Measurements from ENCODE around the gene DNAH11. TPM values are rescaled to one million over a fixed set of nuclear protein-coding genes. Genes with fewer than 3 reads are reported as not detected.

DNAH11 gene
- total and polyA plus RNA-seq, 2 of the 8 experiments (the other 6 are each of a cell fraction or from before 2014, with no cell fraction given), result 1.8 to 4.9 TPM

GRCh38 chr7:21947946-21948345 is 405.1 kb downstream of the DNAH11 start:
- Histone ChIP-seq H2BK12ac (ENCODE audit: low read depth, low read length) (no peak overlapping the region), H3K18ac (ENCODE audit: extremely low read depth, low read length) (no peak overlapping the region), H3K4ac (replicated peaks; ENCODE audit: insufficient read length, low read depth, low read length) (no peak overlapping the region), H3K4me2 (ENCODE audit: insufficient read depth in 1 of 2, low read depth in 2 of 2, low read length in 2 of 2) (no peak overlapping the region), H3K9me3 (ENCODE audit: insufficient read depth in 2 of 2, low read depth in 1 of 2, low read length in 1 of 2) (no peaks in the 10 kb centered on the region), H3K36me3 (ENCODE audit: control insufficient read depth in 2 of 4, insufficient read depth in 4 of 4, low read length in 3 of 4) (peaks cover 0 to 5% (median 0%) of the 10 kb centered on the region in 4 experiments; a peak in 1 of 8 replicates), H3K14ac (ENCODE audit: insufficient read length) (no peak overlapping the region), H3K56ac (replicated peaks; ENCODE audit: insufficient read length, low read depth, low read length) (no peak overlapping the region), H3K27me3 (replicated peaks in 1 of 4; ENCODE audit: control insufficient read depth in 3 of 4, extremely low read depth in 1 of 4, insufficient read depth in 3 of 4, low read length in 3 of 4) (no peaks in the 10 kb centered on the region), H2BK5ac (ENCODE audit: low read depth, low read length) (no peak overlapping the region), H3K23ac (ENCODE audit: insufficient read length) (no peak overlapping the region), H3K23me2 (ENCODE audit: low read depth, low read length) (peaks cover 4% of the 10 kb centered on the region; the same call in 1 of the 2 replicates), H2AFZ (ENCODE audit: low read length) (no peak overlapping the region), H3K4me1 (replicated peaks in 1 of 4; ENCODE audit: control insufficient read depth in 3 of 4, insufficient read depth in 4 of 4, low read length in 3 of 4) (peaks cover 1 to 10% (median 8%) of the 10 kb centered on the region in 4 experiments; a peak in 5 of 7 replicates), H3K4me3 (ENCODE audit: extremely low read depth in 1 of 4, insufficient read depth in 2 of 4, low read depth in 3 of 4, low read length in 4 of 4) (no peak overlapping the region), H4K20me1 (replicated peaks in 1 of 2; ENCODE audit: control insufficient read depth in 1 of 2, insufficient read depth in 2 of 2, low read length in 2 of 2) (peaks cover 5 to 6% of the 10 kb centered on the region in 2 experiments), H2BK20ac (ENCODE audit: low read length) (no peak overlapping the region), H4K5ac (ENCODE audit: insufficient read length, low read depth, low read length) (no peak overlapping the region), H3K79me2 (ENCODE audit: control insufficient read depth in 1 of 2, insufficient read depth in 2 of 2, low read length in 2 of 2) (peaks cover 4 to 21% of the 10 kb centered on the region in 2 experiments), H2BK120ac (replicated peaks; ENCODE audit: low read depth, low read length) (no peak overlapping the region), H3K27ac (ENCODE audit: low read depth, low read length) (no peak overlapping the region), H4K8ac (ENCODE audit: extremely low read depth, insufficient read depth, low read length) (no peak overlapping the region), H4K91ac (replicated peaks; ENCODE audit: insufficient read length, low read length) (no peak overlapping the region), H3K9ac (replicated peaks in 1 of 4; ENCODE audit: extremely low read depth in 1 of 4, low read depth in 3 of 4, low read length in 3 of 4) (no peak overlapping the region), H3K79me1 (ENCODE audit: low read depth, low read length) (peaks cover 5% of the 10 kb centered on the region), H2BK15ac (ENCODE audit: low read length) (no peak overlapping the region), H2AK5ac (ENCODE audit: low read depth, low read length) (no peak overlapping the region)
- no peak for DNase-seq (ENCODE audit: low read depth in 1 of 2, low spot score in 2 of 2)
- 79% methylated on average over 2 of the region's 2 CpGs; no CpG with 5 or more reads in 1 of the 2 experiments for WGBS, 2 experiments (ENCODE audit: extremely low coverage in 1 of 2, insufficient coverage in 1 of 2, insufficient read length in 1 of 2, insufficient replicate concordance in 2 of 2, low coverage in 1 of 2, low lambda C conversion rate in 2 of 2, missing lambda C conversion rate in 1 of 2)
- no peak for FAIRE-seq
- POLR2A ChIA-PET (ENCODE audit: partially characterized antibody), result interaction anchor here (1.3 kb wide), 1 partner anchor 9 kb away, joined by 5 read pairs; no protein-coding TSS in a partner anchor
- CTCF ChIA-PET (ENCODE audit: partially characterized antibody), result interaction anchor here (0.6 kb wide), 2 partner anchors 50 to 105 kb away, joined by 3 read pairs; no protein-coding TSS in a partner anchor
- no peak for TF ChIP-seq ATF3 (IDR thresholded peaks at IDR 0.05; ENCODE audit: insufficient read depth, low read depth, low read length)
- TF ChIP-seq KDM5A (IDR thresholded peaks at IDR 0.05; ENCODE audit: low read length), result no peak
- TF ChIP-seq RFX5 (IDR thresholded peaks at IDR 0.05; ENCODE audit: borderline replicate concordance, low read depth, low read length), result no peak
- no peak for TF ChIP-seq TAF7 (optimal IDR thresholded peaks at IDR 0.05; ENCODE audit: borderline replicate concordance, low read depth, low read length)
- no peak for TF ChIP-seq HDAC6 (IDR thresholded peaks at IDR 0.05; ENCODE audit: low read depth, low read length)
- TF ChIP-seq SIX5 (IDR thresholded peaks at IDR 0.05; ENCODE audit: low read depth, low read length), result no peak
- TF ChIP-seq YY1 (IDR thresholded peaks at IDR 0.05; ENCODE audit: low read depth, low read length), result no peak
- no peak for TF ChIP-seq CTBP2 (IDR thresholded peaks at IDR 0.05; ENCODE audit: borderline replicate concordance, insufficient read depth, insufficient read length, low read length)
- TF ChIP-seq TAF1 (IDR thresholded peaks at IDR 0.05; ENCODE audit: low read depth, low read length), result no peak
- TF ChIP-seq PHF8 (conservative IDR thresholded peaks at IDR 0.05; ENCODE audit: low read depth, low read length), result no peak
- TF ChIP-seq SP1 (IDR thresholded peaks at IDR 0.05; ENCODE audit: low read depth, low read length), result no peak
- TF ChIP-seq RNF2 (IDR thresholded peaks at IDR 0.05; ENCODE audit: borderline replicate concordance, low read depth, low read length, missing control alignments, poor library complexity, severe bottlenecking), result no peak
- TF ChIP-seq BCL11A (IDR thresholded peaks at IDR 0.05; ENCODE audit: low read depth in 2 of 2, low read length in 2 of 2), result no peak
- TF ChIP-seq CHD1 (IDR thresholded peaks at IDR 0.05; ENCODE audit: low read depth, low read length), result no peak
